WTC11 (cell line): Measurements from ENCODE around the gene WFS1.

Experiments used
- SMAD3 ChIP-seq: sonication (generic); formaldehyde crosslinking; IDR thresholded peaks from 2 replicates; pipeline ENCODE4 v1.8.0; 2022; ENCODE audit warnings: missing genetic modification reagents, mild to moderate bottlenecking, borderline replicate concordance
- USF1 ChIP-seq: sonication (generic); formaldehyde crosslinking; IDR thresholded peaks from 2 replicates; pipeline ENCODE4 v1.8.0; 2022; ENCODE audit warnings: mild to moderate bottlenecking, missing genetic modification reagents

- TF ChIP-seq USF1 (CRISPR knock-in tag): no peak
- TF ChIP-seq SMAD3 (CRISPR knock-in tag): no peak
Measured at GRCh38 chr4:6295495-6295894, 25.8 kb downstream of the WFS1 start.
